GM18909 (cell line): Measurements from ENCODE around the gene ALDH6A1.
A peak's percentile ranks its signal among the peaks of the same experiment; 100 is the strongest.
"Not testable (repeated sequence)": the region's sequence is repeated elsewhere in the genome, so short reads cannot be mapped to it uniquely, and the experiment has no call there.

Experiments
- ATAC-seq: cut with Tn5 transposase; IDR thresholded peaks from one replicate; pipeline ENCODE4 v1.9.1; 2021; ENCODE audit warnings: mild to moderate bottlenecking; ENCODE audit not compliant: unreplicated experiment, poor library complexity

The ALDH6A1 gene

GRCh38 chr14:74084277-74085046 lies at the start of gene ALDH6A1, which contains the start of gene LIN52:
TSS of gene ALDH6A1 (minus strand) at chr14:74084453. CDS start at chr14:74084394, 59 bp downstream.
TSS of gene LIN52 (plus strand) at chr14:74084956. CDS start at chr14:74084975, 19 bp downstream.
- peak; percentile 91 for ATAC-seq

- ATAC-seq: no peak
Measured at GRCh38 chr14:74127634-74128033, 43.4 kb upstream of the ALDH6A1 start.

GRCh38 chr14:74126315-74127013 lies 42.2 kb upstream of the ALDH6A1 start:
- ATAC-seq: no peak

- ATAC-seq: not testable (repeated sequence)
Measured at GRCh38 chr14:74125487-74125886, 41.2 kb upstream of the ALDH6A1 start.

- not testable (repeated sequence) for ATAC-seq
Measured at GRCh38 chr14:74111395-74112216, 27.4 kb upstream of the ALDH6A1 start.

GRCh38 chr14:74109369-74109768 lies 25.1 kb upstream of the ALDH6A1 start:
- no peak for ATAC-seq

- ATAC-seq: no peak
Measured at GRCh38 chr14:74105381-74105780, 21.1 kb upstream of the ALDH6A1 start.

GRCh38 chr14:74089251-74090020 lies 5.2 kb upstream of the ALDH6A1 start:
- no peak for ATAC-seq

GRCh38 chr14:74085828-74086227 lies 1.6 kb upstream of the ALDH6A1 start:
- no peak for ATAC-seq

GRCh38 chr14:74085047-74085637 lies 889 bp upstream of the ALDH6A1 start:
- ATAC-seq: peak; percentile 4

GRCh38 chr14:74083784-74084276 lies 423 bp downstream of the ALDH6A1 start:
- ATAC-seq: peak; percentile 24

- no peak for ATAC-seq
Measured at GRCh38 chr14:74083161-74083560, 1.1 kb downstream of the ALDH6A1 start.

- ATAC-seq: no peak
Measured at GRCh38 chr14:74081491-74081890, 2.8 kb downstream of the ALDH6A1 start.

- no peak for ATAC-seq
Measured at GRCh38 chr14:74080820-74081460, 3.3 kb downstream of the ALDH6A1 start.

- ATAC-seq: no peak
Measured at GRCh38 chr14:74077401-74077800, 6.9 kb downstream of the ALDH6A1 start.

GRCh38 chr14:74065746-74066575 lies 18.3 kb downstream of the ALDH6A1 start:
- no peak for ATAC-seq

GRCh38 chr14:74064883-74065282 lies 19.4 kb downstream of the ALDH6A1 start:
- no peak for ATAC-seq

GRCh38 chr14:74064426-74064825 lies 19.8 kb downstream of the ALDH6A1 start:
- no peak for ATAC-seq
